Esophagus (tissue), 2 donors: ENCODE results near the gene PIAS4. TPM values are rescaled to one million over a fixed set of nuclear protein-coding genes. Genes with fewer than 3 reads are reported as not detected.

Experiments
- H3K27ac ChIP-seq, 2 donors: one replicate each; pipeline ENCODE4 v1.5.1; 2013; ENCODE audit warnings: low read depth in 2 of 2, mild to moderate bottlenecking in 2 of 2, inconsistent platforms in 1 of 2, low read length in 1 of 2, moderate library complexity in 1 of 2
- H3K27me3 ChIP-seq, 2 donors: one replicate each; pipeline ENCODE4 v1.6.1; 2013; ENCODE audit warnings: low read length in 2 of 2, control low read depth in 1 of 2, mild to moderate bottlenecking in 1 of 2; ENCODE audit not compliant: insufficient read depth in 2 of 2, control insufficient read depth in 1 of 2
- H3K36me3 ChIP-seq, 2 donors: one replicate each; pipeline ENCODE4 v1.6.1; 2013; ENCODE audit warnings: low read length in 1 of 2; ENCODE audit not compliant: control insufficient read depth in 2 of 2, insufficient read depth in 2 of 2
- H3K4me1 ChIP-seq, 2 donors: one replicate each; pipeline ENCODE4 v1.6.1; 2013; ENCODE audit warnings: low read length in 1 of 2; ENCODE audit not compliant: control insufficient read depth in 2 of 2, insufficient read depth in 2 of 2
- H3K4me3 ChIP-seq, 2 donors: one replicate each; pipeline ENCODE4 v1.5.1; 2013; ENCODE audit warnings: low read length in 2 of 2, mild to moderate bottlenecking in 2 of 2, low read depth in 1 of 2, moderate library complexity in 1 of 2
- H3K9me3 ChIP-seq, 2 donors: one replicate each; pipeline ENCODE4 v1.6.1; 2013; ENCODE audit warnings: mild to moderate bottlenecking in 2 of 2, low read depth in 1 of 2, low read length in 1 of 2, moderate library complexity in 1 of 2; ENCODE audit not compliant: control insufficient read depth in 2 of 2, insufficient read depth in 1 of 2
- WGBS, 2 donors: extraction: QIAGEN DNeasy Blood & Tissue Kit; methylation state at CpG; one replicate each; pipeline ENCODE4 v1.1.7; 2013; 5-methylcytosine and 5-hydroxymethylcytosine counted together
- polyA plus RNA-seq, 2 donors: library from polyadenylated mRNA; stranded (reverse); fragments of 200-250 nt; gene quantifications; one replicate each; pipeline ENCODE4 v1.2.3, GENCODE V29; 2013
- donor health status: healthy with polysubstance abuse.
- donor health status: Bipolar disorder and iron deficiency.

PIAS4 gene
- polyA plus RNA-seq, 2 donors, result 9.6 to 10.9 TPM

DNA sequence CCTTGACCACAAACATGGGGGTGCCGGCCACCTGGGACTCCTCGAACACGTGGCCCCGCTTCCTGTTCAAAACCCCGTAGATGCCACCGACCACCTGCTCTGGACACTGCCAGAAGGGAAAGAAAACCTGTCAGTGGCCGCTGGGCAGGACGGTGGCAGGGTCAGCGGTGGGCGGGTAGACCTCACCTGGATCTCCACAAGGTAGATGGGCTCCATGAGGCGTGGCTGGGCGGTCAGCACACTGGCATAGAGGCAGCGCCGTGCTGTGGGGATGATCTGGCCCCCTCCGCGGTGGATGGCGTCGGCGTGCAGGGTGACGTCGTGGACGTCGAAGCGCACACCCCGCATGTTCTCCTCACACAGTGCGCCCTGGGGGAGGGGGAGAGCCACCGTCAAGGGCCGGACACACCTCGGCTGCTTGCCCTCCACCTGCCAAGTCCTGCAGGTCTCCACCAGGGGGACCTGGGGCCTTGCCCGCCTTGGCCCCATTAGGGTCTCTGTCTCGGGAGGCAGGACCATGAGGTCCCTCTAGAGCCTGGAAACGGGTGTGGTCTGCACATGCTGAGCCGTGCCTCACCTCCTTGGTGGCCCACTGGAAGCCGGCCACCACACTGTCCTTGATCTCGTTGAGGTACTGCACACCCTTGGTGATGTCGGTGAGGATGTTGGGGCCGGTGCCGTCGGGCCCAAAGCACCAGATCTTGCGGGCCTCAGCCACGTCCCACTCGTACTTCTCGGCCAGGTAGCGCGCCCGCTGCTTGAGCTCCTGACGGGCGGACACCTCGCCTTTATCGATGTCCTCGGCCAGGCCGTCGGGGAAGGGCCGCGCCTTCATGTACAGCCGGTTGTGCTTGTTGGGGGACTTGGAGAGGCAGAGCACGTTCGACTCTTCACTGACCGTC is 30.0 kb upstream of the PIAS4 start:
- Histone ChIP-seq H3K4me3 (no peak overlapping the region), H3K27ac (no peak overlapping the region), H3K36me3 (peaks cover 57 to 66% of the 10 kb centered on the region in 2 donors), H3K9me3 (no peaks in the 10 kb centered on the region), H3K4me1 (peaks cover 0 to 8% of the 10 kb centered on the region in 2 donors), H3K27me3 (no peaks in the 10 kb centered on the region)
- 88 to 90% methylated on average over 59 of the region's 59 CpGs for WGBS, 2 donors

DNA sequence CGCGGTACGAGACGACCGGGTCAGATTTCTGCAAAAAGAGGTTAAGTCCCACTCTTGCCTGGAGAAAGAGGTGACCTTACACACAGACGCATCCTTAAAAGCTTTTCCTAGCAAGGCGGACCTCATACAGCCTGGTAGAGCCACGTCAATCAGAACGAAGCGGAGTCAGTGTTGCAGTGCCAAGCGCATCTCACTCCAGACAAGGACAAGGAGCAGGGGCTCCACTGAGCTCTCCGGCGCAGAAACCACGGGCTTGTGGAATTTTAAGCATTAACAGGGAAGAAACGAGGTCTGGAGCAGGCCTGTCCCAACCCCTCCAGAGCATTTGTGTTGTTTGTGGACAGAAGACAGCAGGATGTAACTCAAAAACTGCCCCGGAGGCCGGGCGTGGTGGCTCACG is 29.4 kb upstream of the PIAS4 start:
- no peak overlapping the region for H3K27ac ChIP-seq
- peaks cover 3 to 14% of the 10 kb centered on the region in 2 donors for H3K4me1 ChIP-seq
- no peaks in the 10 kb centered on the region for H3K27me3 ChIP-seq
- peaks cover 63 to 72% of the 10 kb centered on the region in 2 donors for H3K36me3 ChIP-seq
- H3K9me3 ChIP-seq, result no peaks in the 10 kb centered on the region
- WGBS, 2 donors, result 89 to 90% methylated on average over 19 of the region's 19 CpGs
- no peak overlapping the region for H3K4me3 ChIP-seq

DNA sequence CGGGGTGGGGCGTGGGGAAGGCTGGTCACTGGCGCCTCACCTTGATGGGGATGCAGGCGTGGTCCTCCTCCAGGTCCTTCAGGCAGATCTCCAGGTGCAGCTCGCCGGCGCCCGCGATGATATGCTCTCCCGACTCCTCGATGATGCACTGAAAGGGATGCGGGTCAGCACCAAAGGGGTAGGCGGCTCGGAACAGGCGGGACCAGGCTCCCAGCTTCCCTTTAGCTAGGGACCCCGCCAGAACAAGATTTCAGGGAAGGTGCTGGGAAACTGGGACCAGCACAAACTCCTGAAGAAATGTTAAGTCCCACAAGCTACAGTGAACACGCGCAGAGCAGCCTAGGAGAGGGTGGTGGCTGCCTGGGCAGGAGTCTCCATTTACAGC is 28.3 kb upstream of the PIAS4 start:
- H3K4me3 ChIP-seq, result no peak overlapping the region
- H3K27ac ChIP-seq, result no peak overlapping the region
- peaks cover 3 to 24% of the 10 kb centered on the region in 2 donors for H3K4me1 ChIP-seq
- no peaks in the 10 kb centered on the region for H3K9me3 ChIP-seq
- WGBS, 2 donors, result 91% methylated on average over 18 of the region's 18 CpGs
- no peaks in the 10 kb centered on the region for H3K27me3 ChIP-seq
- peaks cover 64 to 83% of the 10 kb centered on the region in 2 donors for H3K36me3 ChIP-seq

DNA sequence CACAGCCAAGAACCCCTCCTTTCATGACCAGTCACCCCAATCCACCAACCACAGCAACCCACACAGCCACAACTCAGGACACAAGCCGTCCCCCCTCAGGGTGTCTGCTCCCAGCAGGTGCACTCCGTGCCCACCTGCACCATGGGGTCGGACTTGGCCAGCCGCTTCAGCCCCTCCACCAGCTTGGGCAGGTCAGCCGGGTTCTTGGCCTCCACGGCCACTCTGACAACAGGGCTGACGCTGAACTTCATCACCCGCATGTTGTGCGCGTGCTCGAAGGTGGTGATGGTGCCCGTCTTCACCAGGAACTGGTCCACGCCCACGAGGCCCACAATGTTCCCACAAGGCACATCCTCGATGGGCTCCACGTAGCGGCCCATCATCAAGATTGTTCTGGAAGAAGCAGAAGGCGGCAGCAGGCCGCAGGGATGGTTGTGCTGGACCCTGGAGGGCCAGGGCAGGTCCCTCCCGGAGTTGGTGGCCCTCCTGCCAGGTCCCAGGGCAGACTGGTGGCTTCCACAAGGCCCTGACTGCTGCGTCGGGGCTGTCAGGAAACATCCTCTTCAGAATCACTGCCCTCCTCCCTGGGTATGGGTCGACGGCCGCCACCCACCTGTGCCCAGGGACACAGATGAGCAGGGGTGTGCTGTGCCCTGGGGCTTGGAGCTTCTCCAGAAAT is 27.7 kb upstream of the PIAS4 start:
- Histone ChIP-seq H3K4me1 (peaks cover 3 to 24% of the 10 kb centered on the region in 2 donors), H3K4me3 (no peak overlapping the region), H3K9me3 (no peaks in the 10 kb centered on the region), H3K27ac (no peak overlapping the region), H3K36me3 (peaks cover 64 to 83% of the 10 kb centered on the region in 2 donors), H3K27me3 (no peaks in the 10 kb centered on the region)
- WGBS, 2 donors, result 86 to 88% methylated on average over 25 of the region's 25 CpGs

DNA sequence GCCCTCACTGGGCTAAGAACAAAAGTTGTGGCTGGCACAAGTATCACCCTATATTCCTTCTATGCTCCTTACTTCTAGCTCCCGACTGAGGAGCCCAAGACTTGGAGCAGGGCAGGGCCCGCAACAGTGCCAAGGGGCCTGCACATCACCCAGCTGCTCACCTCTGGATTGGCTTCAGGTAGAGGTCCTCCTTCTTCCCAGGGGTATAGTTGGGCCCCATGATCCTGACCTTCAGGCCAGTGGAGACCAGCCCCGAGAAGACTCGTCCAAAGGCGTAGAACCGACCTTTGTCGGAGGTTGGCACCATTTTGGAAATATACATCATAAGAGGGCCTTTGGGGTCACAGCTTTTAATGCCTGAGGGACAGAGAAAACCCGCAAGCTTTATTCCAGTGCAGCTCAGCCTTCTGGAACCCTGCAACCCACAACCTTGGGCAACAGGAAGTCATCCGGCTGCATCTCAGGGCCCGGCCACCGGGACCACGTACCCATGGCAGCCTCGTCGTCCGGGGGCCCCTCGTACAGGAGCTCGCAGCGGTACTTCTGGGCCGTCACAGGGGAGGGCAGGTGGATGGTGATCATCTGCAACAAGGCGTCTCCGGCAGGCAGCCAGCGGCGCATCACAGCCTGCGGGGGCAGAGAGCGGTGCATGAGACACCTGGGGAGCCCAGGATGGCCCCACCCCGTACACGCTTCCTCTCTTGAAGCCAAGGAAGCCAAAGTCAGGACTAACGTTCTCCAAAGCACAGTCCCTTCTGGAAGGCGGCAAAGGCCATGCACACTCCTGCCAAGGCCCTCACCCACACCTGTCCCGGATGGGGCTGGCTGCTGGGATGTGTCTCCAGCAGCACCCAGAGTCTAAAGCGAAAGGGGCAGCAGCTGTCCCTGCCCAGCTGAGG is 26.9 kb upstream of the PIAS4 start:
- WGBS, 2 donors, result 84 to 87% methylated on average over 31 of the region's 31 CpGs
- no peaks in the 10 kb centered on the region for H3K27me3 ChIP-seq
- H3K9me3 ChIP-seq, result no peaks in the 10 kb centered on the region
- H3K4me1 ChIP-seq, result peaks cover 3 to 24% of the 10 kb centered on the region in 2 donors
- H3K4me3 ChIP-seq, result no peak overlapping the region
- H3K27ac ChIP-seq, result peak overlapping the region in 1 of 2 donors; percentile 16
- H3K36me3 ChIP-seq, result peaks cover 64 to 80% of the 10 kb centered on the region in 2 donors

DNA sequence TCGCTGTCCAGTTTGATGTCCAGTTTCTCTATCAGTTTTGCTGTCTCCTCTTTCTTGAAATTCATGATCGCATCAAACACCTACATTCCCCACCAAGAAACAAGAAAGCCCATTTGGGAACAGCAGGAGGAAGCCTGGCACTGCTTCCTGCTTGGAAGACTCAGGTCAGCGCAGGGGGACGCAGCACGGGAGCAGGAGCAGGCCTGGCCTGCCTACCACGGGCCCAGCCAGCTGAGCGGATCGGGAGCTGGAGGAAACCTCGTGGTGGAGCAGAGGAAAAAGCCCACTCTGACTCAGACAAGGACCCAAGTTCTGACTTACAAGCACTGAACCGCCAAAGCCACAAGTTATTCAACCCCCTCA is 26.2 kb upstream of the PIAS4 start:
- 85 to 89% methylated on average over 10 of the region's 10 CpGs for WGBS, 2 donors
- Histone ChIP-seq H3K9me3 (no peaks in the 10 kb centered on the region), H3K27ac (no peak overlapping the region), H3K36me3 (peaks cover 56 to 75% of the 10 kb centered on the region in 2 donors), H3K27me3 (no peaks in the 10 kb centered on the region), H3K4me3 (no peak overlapping the region), H3K4me1 (peaks cover 3 to 24% of the 10 kb centered on the region in 2 donors)

DNA sequence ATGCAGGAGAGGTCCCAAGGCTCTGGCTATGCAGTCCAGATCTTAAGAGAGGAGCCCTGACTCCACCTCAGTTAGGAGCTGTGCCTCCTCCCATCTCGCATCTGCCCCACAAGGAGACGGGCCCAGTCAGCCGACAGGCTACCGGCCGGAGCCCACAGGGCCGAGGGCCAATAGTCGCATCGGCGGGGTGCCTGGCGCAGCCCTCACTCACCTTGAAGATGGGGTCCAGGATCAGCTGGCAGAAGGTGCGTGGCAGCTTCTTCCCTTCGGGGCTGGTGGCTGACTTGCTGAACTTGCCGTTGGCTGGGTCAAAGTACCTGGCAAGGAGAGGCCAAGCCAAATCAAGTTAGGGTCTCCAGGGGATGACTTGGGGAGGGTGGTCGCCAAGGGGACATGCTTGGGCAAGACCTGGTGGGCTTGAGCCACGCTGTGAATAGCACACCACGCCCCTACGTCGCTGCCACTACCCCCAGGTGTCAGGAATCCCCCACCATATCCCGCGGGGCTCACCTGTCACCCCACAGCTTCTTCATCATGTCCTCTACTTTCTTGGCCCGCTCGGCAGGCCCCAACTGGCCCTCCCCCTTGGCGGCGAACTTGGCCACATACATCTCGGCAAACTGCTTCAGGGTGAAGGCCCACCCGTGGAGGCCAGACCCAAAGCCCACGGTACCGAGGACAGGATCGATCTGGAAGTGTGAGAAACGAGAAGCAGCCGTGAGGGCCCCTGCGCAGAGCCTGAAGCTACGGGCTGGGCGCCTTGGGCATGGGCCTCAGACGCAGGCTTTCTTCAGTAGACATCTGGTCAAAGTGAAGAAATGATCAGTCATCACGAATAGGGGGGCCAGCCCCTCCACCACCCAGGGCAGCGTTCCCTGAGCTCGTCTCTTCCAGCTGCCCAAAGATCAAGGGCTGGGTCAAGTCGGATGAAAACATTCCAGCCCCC is 25.5 kb upstream of the PIAS4 start:
- Histone ChIP-seq H3K4me1 (peaks cover 7 to 24% of the 10 kb centered on the region in 2 donors), H3K27ac (no peak overlapping the region), H3K9me3 (no peaks in the 10 kb centered on the region), H3K4me3 (no peak overlapping the region), H3K36me3 (peaks cover 50 to 68% of the 10 kb centered on the region in 2 donors), H3K27me3 (no peaks in the 10 kb centered on the region)
- 80% methylated on average over 39 of the region's 39 CpGs for WGBS, 2 donors

DNA sequence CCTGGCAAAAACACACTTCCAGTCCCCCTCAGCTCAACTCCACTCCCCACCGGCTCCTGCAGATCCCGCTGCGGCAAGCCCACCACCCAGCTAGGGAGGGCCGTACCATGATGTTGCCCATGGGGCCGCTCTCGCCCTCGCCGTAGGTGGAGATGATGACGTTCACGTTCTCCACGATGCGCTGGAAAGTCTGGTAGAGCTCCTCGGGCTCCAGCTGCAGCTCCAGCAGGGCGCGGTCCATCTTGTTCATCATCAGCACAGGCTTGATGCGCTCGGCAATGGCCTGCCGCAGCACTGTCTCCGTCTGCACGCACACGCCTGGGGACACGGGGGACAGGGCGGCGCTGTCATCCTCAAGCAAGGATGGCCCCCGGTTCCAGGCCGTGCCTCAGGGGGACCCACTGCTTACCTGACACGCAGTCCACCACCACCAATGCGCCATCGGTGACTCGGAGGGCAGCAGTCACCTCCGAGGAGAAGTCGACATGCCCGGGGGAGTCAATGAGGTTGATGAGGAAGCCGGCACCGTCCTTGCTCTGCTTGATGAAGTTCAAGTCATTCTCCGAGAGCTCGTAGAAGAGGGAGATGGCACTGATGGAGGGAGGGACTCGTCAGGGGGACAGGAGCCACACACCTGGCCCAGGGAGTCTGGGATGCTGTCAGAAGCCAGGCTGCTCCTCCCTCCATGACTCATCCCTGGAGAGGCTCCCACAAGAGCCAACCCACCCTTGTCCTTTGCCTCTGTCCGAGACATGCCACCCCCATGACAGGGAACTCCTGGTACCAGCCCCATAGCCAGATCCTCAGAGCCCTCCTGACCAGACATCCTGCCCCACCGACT is 24.6 kb upstream of the PIAS4 start:
- 76 to 79% methylated on average over 40 of the region's 40 CpGs for WGBS, 2 donors
- no peaks in the 10 kb centered on the region for H3K9me3 ChIP-seq
- peaks cover 41 to 59% of the 10 kb centered on the region in 2 donors for H3K36me3 ChIP-seq
- no peaks in the 10 kb centered on the region for H3K27me3 ChIP-seq
- H3K27ac ChIP-seq, result peak overlapping the region in 1 of 2 donors; percentile 97
- H3K4me1 ChIP-seq, result peaks cover 7 to 22% of the 10 kb centered on the region in 2 donors
- H3K4me3 ChIP-seq, result peak overlapping the region in 1 of 2 donors; percentile 97
